Activated CD4-positive, alpha-beta memory T cell treated with anti-CD3 and anti-CD28 coated beads, Interleukin-2, amount 10 ng/mL, durations not matched to agents 7 days and 5 days (primary cell): Measurements from ENCODE around the gene MYBPHL. TPM values are rescaled to one million over a fixed set of nuclear protein-coding genes. Genes with fewer than 3 reads are reported as not detected.
"Not testable (repeated sequence)": the region's sequence is repeated elsewhere in the genome, so short reads cannot be mapped to it uniquely, and the experiment has no call there.

Experiments
- CTCF ChIA-PET: fragments of 350-600 bp; sonication (Branson Sonifier 250); formaldehyde crosslinking; loops from one replicate; lab custom pipeline; 2021; ENCODE audit warnings: antibody characterized with exemption, inconsistent platforms; lab: Charles Lee
- POLR2A ChIA-PET: fragments of 350-600 bp; sonication (Branson Sonifier 250); formaldehyde crosslinking; loops from one replicate; lab custom pipeline; 2021; ENCODE audit warnings: antibody characterized with exemption; lab: Charles Lee
- DNase-seq: peaks from one replicate; pipeline ENCODE4 v3.0.0-alpha.2; 2020
- H3K27ac Mint-ChIP-seq: one replicate; pipeline ENCODE4 v1.8.0; 2021; ENCODE audit warnings: mild to moderate bottlenecking, mixed read lengths
- H3K27me3 Mint-ChIP-seq: one replicate; pipeline ENCODE4 v1.8.0; 2021; ENCODE audit warnings: mixed read lengths
- H3K36me3 Mint-ChIP-seq: one replicate; pipeline ENCODE4 v1.8.0; 2021; ENCODE audit warnings: low read depth, mixed read lengths
- H3K4me1 Mint-ChIP-seq: one replicate; pipeline ENCODE4 v1.8.0; 2021; ENCODE audit warnings: mixed read lengths
- H3K4me3 Mint-ChIP-seq: one replicate; pipeline ENCODE4 v1.8.0; 2021; ENCODE audit warnings: mild to moderate bottlenecking, mixed read lengths
- H3K9me3 Mint-ChIP-seq: one replicate; pipeline ENCODE4 v1.8.0; 2021; ENCODE audit warnings: mixed read lengths
- total RNA-seq, 2 experiments: library from RNA; stranded (reverse); gene quantifications; one replicate each; pipeline ENCODE4 v1.2.3, GENCODE V29; 2021

MYBPHL gene
- total RNA-seq, 2 experiments from 2014 or later = not detected

- no peak for DNase-seq
- H3K27me3 Mint-ChIP-seq = peaks cover 14% of the 10 kb centered on the region
- ChIA-PET CTCF (no interaction called here), POLR2A (no interaction called here)
- H3K9me3 Mint-ChIP-seq = no peaks in the 10 kb centered on the region
- H3K4me3 Mint-ChIP-seq = no peak overlapping the region
- no peak overlapping the region for H3K27ac Mint-ChIP-seq
- no peaks in the 10 kb centered on the region for H3K36me3 Mint-ChIP-seq
- peaks cover 4% of the 10 kb centered on the region for H3K4me1 Mint-ChIP-seq
Measured at GRCh38 chr1:109322974-109323373, 16.2 kb upstream of the MYBPHL start.

DNA sequence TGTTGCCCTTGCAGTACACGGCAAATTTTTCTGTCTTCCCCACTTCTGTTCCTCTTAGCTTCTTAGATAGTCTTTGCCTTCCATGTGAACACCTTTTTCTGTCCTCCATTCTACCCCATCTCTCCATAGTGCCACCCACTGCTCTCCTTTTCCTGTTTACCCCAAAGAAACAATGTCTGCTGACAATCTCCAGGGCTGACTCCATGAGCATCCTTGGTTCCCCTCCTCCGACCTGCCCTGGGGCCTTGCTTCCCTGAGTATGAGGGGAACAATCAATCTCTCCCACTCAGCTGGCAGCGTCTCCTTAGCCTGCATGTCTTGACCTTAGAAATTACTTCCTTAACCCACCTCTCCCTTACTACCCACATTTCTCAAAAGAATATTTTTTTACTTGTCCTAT, 12.3 kb upstream of the MYBPHL start:
- ChIA-PET POLR2A (no interaction called here), CTCF (no interaction called here)
- no peaks in the 10 kb centered on the region for H3K36me3 Mint-ChIP-seq
- peaks cover 4% of the 10 kb centered on the region for H3K4me1 Mint-ChIP-seq
- H3K27ac Mint-ChIP-seq = no peak overlapping the region
- peaks cover 20% of the 10 kb centered on the region for H3K27me3 Mint-ChIP-seq
- no peaks in the 10 kb centered on the region for H3K9me3 Mint-ChIP-seq
- H3K4me3 Mint-ChIP-seq = no peak overlapping the region
- no peak for DNase-seq

DNA sequence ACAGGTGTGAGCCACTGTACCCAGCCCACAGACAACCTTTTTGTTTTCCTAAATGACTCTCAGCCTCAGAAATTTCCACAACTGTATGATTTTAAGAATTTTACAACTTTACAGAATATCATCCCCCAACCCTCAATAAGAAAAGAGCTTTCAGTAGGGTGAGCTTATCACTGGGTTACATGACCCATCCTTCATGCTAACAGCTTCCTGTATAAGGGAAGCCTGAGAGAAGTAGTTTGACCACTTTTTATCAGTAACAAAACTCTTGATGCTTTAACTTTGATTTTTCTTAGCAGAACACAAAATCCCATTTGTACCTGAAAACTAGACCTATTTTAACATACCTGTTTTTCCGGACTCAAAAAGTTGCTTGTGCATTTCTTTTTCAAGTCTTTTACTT, 9.7 kb upstream of the MYBPHL start:
- POLR2A ChIA-PET = no interaction called here
- no peaks in the 10 kb centered on the region for H3K9me3 Mint-ChIP-seq
- CTCF ChIA-PET = interaction anchor here (0.6 to 1.7 kb wide), 2 partner anchors 39 to 71 kb away, joined by 3 to 4 read pairs; no protein-coding TSS in a partner anchor
- H3K4me3 Mint-ChIP-seq = no peak overlapping the region
- DNase-seq = no peak
- H3K4me1 Mint-ChIP-seq = no peaks in the 10 kb centered on the region
- H3K36me3 Mint-ChIP-seq = no peaks in the 10 kb centered on the region
- peaks cover 30% of the 10 kb centered on the region for H3K27me3 Mint-ChIP-seq
- H3K27ac Mint-ChIP-seq = no peak overlapping the region

GRCh38 chr1:109315288-109315687, 8.5 kb upstream of the MYBPHL start:
- no peaks in the 10 kb centered on the region for H3K9me3 Mint-ChIP-seq
- no peak for DNase-seq
- peaks cover 30% of the 10 kb centered on the region for H3K27me3 Mint-ChIP-seq
- POLR2A ChIA-PET = no interaction called here
- no peak overlapping the region for H3K4me3 Mint-ChIP-seq
- no peaks in the 10 kb centered on the region for H3K4me1 Mint-ChIP-seq
- CTCF ChIA-PET = interaction anchor here (1.7 kb wide), 1 partner anchor 38 kb away, joined by 4 read pairs; no protein-coding TSS in a partner anchor
- H3K36me3 Mint-ChIP-seq = no peaks in the 10 kb centered on the region
- H3K27ac Mint-ChIP-seq = no peak overlapping the region

DNA sequence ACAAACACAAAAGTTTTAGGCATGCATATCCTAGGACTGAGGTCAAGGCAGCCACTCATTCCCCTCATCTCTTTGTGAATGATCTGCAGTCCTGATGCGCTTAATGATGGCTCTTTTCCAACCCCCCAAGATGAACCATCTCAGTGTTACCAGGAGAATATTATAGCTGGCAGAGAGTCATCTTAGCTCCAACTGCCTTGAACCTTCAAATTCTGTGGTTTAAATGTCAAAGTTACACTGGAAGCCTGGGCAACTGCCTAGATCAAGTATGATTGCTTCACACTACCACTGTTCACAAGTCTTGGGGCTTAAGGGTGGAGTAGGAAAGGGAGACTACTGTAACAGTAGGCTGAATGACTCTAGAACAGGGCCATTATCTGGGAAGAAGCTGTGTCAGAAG, 8.0 kb upstream of the MYBPHL start:
- POLR2A ChIA-PET = no interaction called here

GRCh38 chr1:109312978-109313775, 6.4 kb upstream of the MYBPHL start:
- Mint-ChIP-seq H3K27me3 (peaks cover 36% of the 10 kb centered on the region), H3K36me3 (no peaks in the 10 kb centered on the region), H3K4me3 (no peak overlapping the region), H3K27ac (no peak overlapping the region), H3K4me1 (no peaks in the 10 kb centered on the region), H3K9me3 (no peaks in the 10 kb centered on the region)
- DNase-seq = no peak
- ChIA-PET CTCF (no interaction called here), POLR2A (no interaction called here)

More for the DNA sequence above, 8.0 kb upstream of the MYBPHL start:
- no peak for DNase-seq
- Mint-ChIP-seq H3K27me3 (peaks cover 29% of the 10 kb centered on the region), H3K36me3 (no peaks in the 10 kb centered on the region), H3K27ac (no peak overlapping the region), H3K9me3 (no peaks in the 10 kb centered on the region), H3K4me3 (no peak overlapping the region), H3K4me1 (no peaks in the 10 kb centered on the region)
- CTCF ChIA-PET = interaction anchor here (1.7 kb wide), 1 partner anchor 38 kb away, joined by 4 read pairs; no protein-coding TSS in a partner anchor

DNA sequence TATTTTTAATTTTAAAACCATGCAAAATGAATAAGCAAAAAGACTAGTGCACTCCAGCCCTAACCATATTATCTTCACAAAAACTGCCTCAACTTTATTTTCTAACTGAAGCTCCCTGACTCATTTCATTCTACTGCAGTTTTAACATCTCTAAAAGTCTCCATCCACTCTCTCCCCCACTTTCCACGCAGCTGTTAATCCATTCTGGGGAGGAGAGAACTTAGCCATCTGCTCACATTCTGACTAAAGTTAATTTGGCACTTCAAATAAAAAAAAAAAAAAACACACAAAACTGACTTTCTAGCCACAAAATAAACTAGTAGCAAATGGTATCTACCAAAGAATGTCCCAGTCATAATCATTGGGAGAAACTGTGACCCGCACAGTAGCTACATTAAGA, 5.4 kb upstream of the MYBPHL start:
- ChIA-PET POLR2A (no interaction called here), CTCF (no interaction called here)
- no peaks in the 10 kb centered on the region for H3K4me1 Mint-ChIP-seq
- H3K27ac Mint-ChIP-seq = no peak overlapping the region
- H3K4me3 Mint-ChIP-seq = no peak overlapping the region
- DNase-seq = no peak
- H3K36me3 Mint-ChIP-seq = no peaks in the 10 kb centered on the region
- H3K9me3 Mint-ChIP-seq = no peaks in the 10 kb centered on the region
- peaks cover 36% of the 10 kb centered on the region for H3K27me3 Mint-ChIP-seq

DNA sequence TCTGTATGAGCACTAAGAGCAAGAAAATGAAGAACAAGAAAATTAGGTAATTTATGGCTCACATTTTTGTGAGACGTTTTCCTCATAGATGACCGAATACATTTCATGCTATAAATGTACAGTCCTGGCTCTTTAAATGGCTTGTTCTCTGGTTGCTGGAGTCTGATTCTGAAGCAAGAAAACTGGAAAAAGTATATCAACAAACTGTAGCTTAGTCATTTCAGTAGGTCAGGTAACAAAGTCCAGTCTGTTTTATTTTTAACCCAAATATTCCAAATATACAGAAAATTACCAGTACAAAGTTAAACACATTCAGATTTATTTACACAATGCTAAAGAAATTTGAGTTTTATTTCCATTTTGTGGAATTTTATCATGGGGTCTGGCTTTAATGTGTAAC, 2.5 kb upstream of the MYBPHL start:
- no peaks in the 10 kb centered on the region for H3K9me3 Mint-ChIP-seq
- no peaks in the 10 kb centered on the region for H3K36me3 Mint-ChIP-seq
- H3K27me3 Mint-ChIP-seq = peaks cover 30% of the 10 kb centered on the region
- no peak overlapping the region for H3K4me3 Mint-ChIP-seq
- CTCF ChIA-PET = no interaction called here
- POLR2A ChIA-PET = no interaction called here
- no peak for DNase-seq
- H3K27ac Mint-ChIP-seq = no peak overlapping the region
- no peaks in the 10 kb centered on the region for H3K4me1 Mint-ChIP-seq

GRCh38 chr1:109307274-109308021, 637 bp upstream of the MYBPHL start:
- no peak overlapping the region for H3K4me3 Mint-ChIP-seq
- peaks cover 27% of the 10 kb centered on the region for H3K27me3 Mint-ChIP-seq
- ChIA-PET CTCF (interaction anchor here (1.5 to 1.6 kb wide), 2 partner anchors 91 to 225 kb away, joined by 3 to 4 read pairs; partner anchors contain the start of gene SORT1), POLR2A (interaction anchor here (1.1 kb wide), 1 partner anchor 24 kb away, joined by 4 read pairs; the partner anchor contains the start of gene PSRC1)
- no peaks in the 10 kb centered on the region for H3K9me3 Mint-ChIP-seq
- no peaks in the 10 kb centered on the region for H3K36me3 Mint-ChIP-seq
- no peaks in the 10 kb centered on the region for H3K4me1 Mint-ChIP-seq
- DNase-seq = no peak
- no peak overlapping the region for H3K27ac Mint-ChIP-seq

- POLR2A ChIA-PET, DNase-seq, H3K36me3 Mint-ChIP-seq, CTCF ChIA-PET, H3K9me3 Mint-ChIP-seq, H3K4me1 Mint-ChIP-seq, H3K4me3 Mint-ChIP-seq, H3K27ac Mint-ChIP-seq: not testable (repeated sequence)
- H3K27me3 Mint-ChIP-seq = peaks cover 15% of the 10 kb centered on the region
Measured at GRCh38 chr1:109305991-109306390, 820 bp downstream of the MYBPHL start.

DNA sequence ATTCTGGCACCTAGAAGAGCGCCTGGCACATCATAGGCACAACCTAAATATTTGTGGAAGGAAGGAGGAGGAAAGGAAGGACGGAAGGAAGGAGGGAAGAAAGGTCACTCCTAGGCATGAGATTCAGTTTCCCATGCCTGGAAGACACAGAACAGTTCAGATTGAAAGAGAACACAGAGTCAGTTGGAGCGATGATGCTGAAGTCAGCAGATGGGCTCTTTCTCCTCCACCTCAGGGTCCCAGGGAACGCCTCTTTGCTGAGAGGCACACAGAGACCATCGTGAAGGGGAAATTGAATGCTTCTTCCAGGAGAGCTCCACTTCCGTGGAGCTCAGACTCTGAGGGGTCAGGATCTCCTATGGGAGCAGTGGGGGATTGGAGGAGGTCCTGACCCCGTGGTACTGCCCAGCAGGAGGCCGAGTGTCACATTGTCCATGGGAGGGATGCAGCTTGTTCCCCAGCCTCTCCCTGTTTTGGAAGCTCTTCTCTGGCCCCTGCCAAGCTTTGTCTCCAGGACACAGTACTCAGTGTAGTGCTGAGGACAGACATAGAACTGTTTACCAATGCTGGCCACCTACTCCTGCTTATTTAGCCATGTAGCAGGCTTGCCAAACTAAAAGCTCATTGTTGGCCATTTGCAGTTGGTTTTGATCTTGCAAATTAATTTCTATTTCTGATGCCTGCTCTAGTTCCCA, 2.4 kb downstream of the MYBPHL start:
- H3K4me1 Mint-ChIP-seq = no peaks in the 10 kb centered on the region
- no peak overlapping the region for H3K4me3 Mint-ChIP-seq
- ChIA-PET POLR2A (no interaction called here), CTCF (interaction anchor here (1.3 kb wide), 1 partner anchor 94 kb away, joined by 5 read pairs; the partner anchor contains the start of gene SORT1)
- H3K27me3 Mint-ChIP-seq = peaks cover 18% of the 10 kb centered on the region
- H3K27ac Mint-ChIP-seq = no peak overlapping the region
- no peaks in the 10 kb centered on the region for H3K36me3 Mint-ChIP-seq
- no peaks in the 10 kb centered on the region for H3K9me3 Mint-ChIP-seq
- DNase-seq = no peak

- no peak overlapping the region for H3K4me3 Mint-ChIP-seq
- POLR2A ChIA-PET = no interaction called here
Measured at GRCh38 chr1:109301874-109302273, 4.9 kb downstream of the MYBPHL start.

DNA sequence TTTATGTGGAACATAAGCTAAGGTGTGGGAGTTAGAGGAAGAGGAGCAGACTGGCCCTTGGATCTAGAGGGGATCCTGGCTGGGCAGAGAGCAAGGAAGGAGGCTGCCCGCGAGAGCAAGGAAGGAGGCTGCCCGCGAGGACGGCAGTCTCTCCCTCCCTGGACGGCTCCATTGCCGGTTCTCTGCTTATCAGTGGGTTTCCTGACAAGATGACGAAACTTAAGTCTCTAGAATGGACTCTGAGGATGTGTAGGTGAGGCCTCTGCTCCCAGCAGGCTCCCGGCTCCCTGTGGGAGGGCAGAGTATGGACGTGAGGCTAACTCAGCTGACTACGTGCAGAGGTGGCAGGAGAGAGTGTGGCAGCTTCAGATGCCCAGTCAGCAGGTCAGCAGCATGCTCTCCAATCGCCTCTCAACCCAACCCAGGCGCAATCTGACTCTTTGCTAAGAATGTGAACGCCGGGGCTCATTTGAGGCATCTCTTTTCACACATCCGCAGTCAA, 6.1 kb downstream of the MYBPHL start:
- DNase-seq = no peak
- Mint-ChIP-seq H3K36me3 (no peaks in the 10 kb centered on the region), H3K9me3 (no peaks in the 10 kb centered on the region), H3K4me3 (no peak overlapping the region), H3K4me1 (peaks cover 4% of the 10 kb centered on the region), H3K27me3 (peaks cover 19% of the 10 kb centered on the region), H3K27ac (no peak overlapping the region)
- POLR2A ChIA-PET = no interaction called here
- CTCF ChIA-PET = no interaction called here

More at GRCh38 chr1:109301874-109302273, 4.9 kb downstream of the MYBPHL start:
- peaks cover 19% of the 10 kb centered on the region for H3K27me3 Mint-ChIP-seq
- CTCF ChIA-PET = no interaction called here
- no peak overlapping the region for H3K27ac Mint-ChIP-seq
- H3K4me1 Mint-ChIP-seq = peaks cover 4% of the 10 kb centered on the region
- H3K9me3 Mint-ChIP-seq = no peaks in the 10 kb centered on the region
- H3K36me3 Mint-ChIP-seq = no peaks in the 10 kb centered on the region
- DNase-seq = no peak
